ENCODE data around the gene PTPRG.

Gene PTPRG

DNA sequence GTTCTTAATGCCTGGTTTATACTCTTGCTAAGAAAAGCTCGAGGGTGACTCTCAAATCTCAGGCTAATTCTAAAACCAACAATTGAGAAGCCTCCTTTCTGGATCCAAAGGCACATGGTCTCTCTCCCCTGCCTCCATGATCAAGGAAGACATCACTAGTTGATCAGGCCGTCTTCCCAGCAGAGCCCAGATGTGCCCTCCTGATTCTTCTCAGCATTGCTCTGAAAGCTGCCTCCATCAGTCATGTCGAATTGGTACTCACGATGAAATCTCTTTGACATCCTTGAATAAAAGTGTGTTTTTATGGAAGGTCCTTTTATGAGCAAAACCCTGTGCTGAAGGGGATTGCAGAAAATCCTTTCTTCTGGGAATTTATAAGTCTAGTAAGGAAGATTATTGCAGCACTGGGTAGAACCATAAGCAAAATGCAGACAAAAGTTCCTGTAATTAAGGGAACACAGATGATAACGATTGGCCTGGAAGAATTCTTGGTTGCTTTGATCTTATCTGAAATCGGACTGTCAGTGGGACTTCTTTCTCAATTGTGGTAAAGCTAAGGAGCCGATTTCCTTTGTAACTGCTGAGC, 345.9 kb downstream of the PTPRG start:
- no peak for FAIRE-seq

DNA sequence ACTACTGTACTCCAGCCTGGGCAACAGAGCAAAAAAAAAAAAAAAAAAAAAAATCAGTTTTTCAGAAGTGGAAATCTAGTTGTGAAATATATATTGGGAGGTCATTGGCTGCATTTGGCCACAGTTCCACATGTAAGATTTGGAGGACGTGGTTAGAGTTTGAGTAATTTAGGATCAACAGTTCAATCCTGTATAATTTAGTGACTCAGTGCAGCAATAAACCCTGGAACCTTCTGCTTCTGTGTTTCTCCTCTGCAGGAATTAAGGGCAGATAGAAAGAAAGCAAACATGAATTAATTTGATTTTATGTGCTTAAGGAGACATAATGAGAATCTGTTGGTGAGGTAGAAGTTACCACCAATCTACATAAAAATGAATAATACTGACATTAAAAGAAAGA, 347.0 kb downstream of the PTPRG start:
- TF ChIP-seq POLR2AphosphoS5 (IDR thresholded peaks at IDR 0.05; ENCODE audit: low read depth, low read length) (no peak), POLR2A (IDR thresholded peaks at IDR 0.05; ENCODE audit: low read depth, low read length) (no peak), TAF1 (IDR thresholded peaks at IDR 0.05; ENCODE audit: borderline replicate concordance, low read depth, low read length) (no peak)
- no peak for DNase-seq (ENCODE audit: insufficient read length)
- no peak for FAIRE-seq

More for the DNA sequence above, 345.9 kb downstream of the PTPRG start:
- no peak for TF ChIP-seq TAF1 (IDR thresholded peaks at IDR 0.05; ENCODE audit: borderline replicate concordance, low read depth, low read length)
- no peak for TF ChIP-seq POLR2AphosphoS5 (IDR thresholded peaks at IDR 0.05; ENCODE audit: low read depth, low read length)
- no peak for TF ChIP-seq POLR2A (IDR thresholded peaks at IDR 0.05; ENCODE audit: low read depth, low read length)
- DNase-seq (ENCODE audit: insufficient read length), result no peak

DNA sequence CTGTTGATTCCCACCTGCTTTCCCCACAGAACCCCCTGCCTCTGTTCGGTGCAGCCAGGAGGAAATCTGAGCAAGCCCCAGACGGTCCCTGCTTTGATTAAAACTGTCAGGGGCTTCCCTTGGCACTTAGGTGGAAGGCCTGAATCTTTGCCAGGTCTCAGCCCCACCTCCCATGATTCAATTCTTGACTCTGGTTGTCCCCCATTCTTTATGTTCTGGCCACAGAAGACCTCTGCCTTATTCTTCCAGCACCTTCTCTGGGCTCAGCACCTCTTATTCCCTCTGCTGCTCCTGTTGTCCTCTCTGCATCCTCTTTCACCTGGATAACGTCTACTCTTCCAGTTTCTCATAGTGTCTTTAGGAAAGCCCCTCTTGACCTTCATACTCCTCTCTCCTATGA, 349.4 kb downstream of the PTPRG start:
- TF ChIP-seq TAF1 (IDR thresholded peaks at IDR 0.05; ENCODE audit: borderline replicate concordance, low read depth, low read length), result no peak
- no peak for TF ChIP-seq POLR2A (IDR thresholded peaks at IDR 0.05; ENCODE audit: low read depth, low read length)
- TF ChIP-seq POLR2AphosphoS5 (IDR thresholded peaks at IDR 0.05; ENCODE audit: low read depth, low read length), result no peak
- FAIRE-seq, result peak; percentile 5
- no peak for DNase-seq (ENCODE audit: insufficient read length)

DNA sequence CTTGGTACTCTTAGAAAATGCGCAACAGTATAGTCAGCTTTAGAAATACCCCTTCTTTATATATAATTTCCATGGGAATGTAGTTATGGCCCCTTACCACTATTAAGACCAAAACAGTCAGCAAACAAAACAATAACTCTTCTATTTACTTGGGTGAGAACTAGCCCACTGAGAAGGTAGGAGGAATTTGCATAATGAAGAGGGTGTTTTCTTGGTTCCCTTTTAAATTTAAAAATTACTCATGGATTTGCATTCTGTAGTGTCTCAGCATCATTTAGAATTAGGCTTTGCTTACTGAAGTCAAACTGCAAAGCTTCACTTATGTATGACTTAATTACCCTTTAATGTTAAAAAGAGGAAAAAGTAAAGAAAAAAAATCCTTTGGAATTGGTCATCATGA, 350.8 kb downstream of the PTPRG start:
- no peak for DNase-seq (ENCODE audit: insufficient read length)
- TF ChIP-seq TAF1 (IDR thresholded peaks at IDR 0.05; ENCODE audit: borderline replicate concordance, low read depth, low read length) (no peak), POLR2AphosphoS5 (IDR thresholded peaks at IDR 0.05; ENCODE audit: low read depth, low read length) (no peak), POLR2A (IDR thresholded peaks at IDR 0.05; ENCODE audit: low read depth, low read length) (no peak)
- FAIRE-seq, result no peak

DNA sequence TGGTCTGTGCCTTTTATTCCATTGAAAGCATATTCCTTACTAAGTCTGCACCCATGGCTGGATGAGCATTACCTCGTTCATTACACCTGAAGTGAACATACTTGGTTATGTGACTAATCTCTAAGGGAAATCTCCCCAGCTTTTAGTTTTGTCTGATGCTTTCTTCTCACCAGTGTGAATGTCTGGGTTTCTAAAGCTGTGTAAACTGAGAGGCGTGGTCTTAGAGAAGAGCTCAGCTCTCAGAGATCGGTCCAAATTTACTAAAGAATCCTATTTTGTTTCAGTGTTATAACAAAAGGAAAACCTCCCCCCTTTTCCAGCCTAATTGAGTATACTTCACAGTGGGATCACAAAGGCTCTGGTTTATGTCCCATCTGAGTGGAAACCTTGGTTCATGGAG, 352.3 kb downstream of the PTPRG start:
- no peak for FAIRE-seq
- DNase-seq (ENCODE audit: insufficient read length), result no peak
- no peak for TF ChIP-seq POLR2A (IDR thresholded peaks at IDR 0.05; ENCODE audit: low read depth, low read length)
- TF ChIP-seq POLR2AphosphoS5 (IDR thresholded peaks at IDR 0.05; ENCODE audit: low read depth, low read length), result no peak
- no peak for TF ChIP-seq TAF1 (IDR thresholded peaks at IDR 0.05; ENCODE audit: borderline replicate concordance, low read depth, low read length)

DNA sequence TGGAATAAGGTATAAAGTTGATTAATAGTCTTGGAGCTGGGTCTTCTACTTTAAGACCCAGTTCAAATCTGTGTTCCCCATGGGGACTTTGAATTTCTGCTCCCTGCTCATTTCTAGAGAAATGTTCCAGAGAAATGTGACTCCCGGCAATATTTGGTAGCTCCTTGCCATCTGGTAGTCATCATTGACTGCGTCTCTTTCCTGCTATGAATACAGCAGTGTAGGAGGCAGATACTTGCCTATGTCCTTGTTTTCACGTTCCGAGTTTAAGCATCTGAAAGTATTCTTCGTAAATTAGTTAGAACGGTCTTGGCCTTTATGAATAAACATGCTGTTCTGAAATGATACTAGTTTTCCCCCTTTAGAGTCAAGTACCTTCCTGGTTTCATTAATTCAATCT, 352.9 kb downstream of the PTPRG start:
- TF ChIP-seq POLR2AphosphoS5 (IDR thresholded peaks at IDR 0.05; ENCODE audit: low read depth, low read length) (no peak), POLR2A (IDR thresholded peaks at IDR 0.05; ENCODE audit: low read depth, low read length) (no peak), TAF1 (IDR thresholded peaks at IDR 0.05; ENCODE audit: borderline replicate concordance, low read depth, low read length) (no peak)
- no peak for FAIRE-seq
- DNase-seq (ENCODE audit: insufficient read length), result no peak

DNA sequence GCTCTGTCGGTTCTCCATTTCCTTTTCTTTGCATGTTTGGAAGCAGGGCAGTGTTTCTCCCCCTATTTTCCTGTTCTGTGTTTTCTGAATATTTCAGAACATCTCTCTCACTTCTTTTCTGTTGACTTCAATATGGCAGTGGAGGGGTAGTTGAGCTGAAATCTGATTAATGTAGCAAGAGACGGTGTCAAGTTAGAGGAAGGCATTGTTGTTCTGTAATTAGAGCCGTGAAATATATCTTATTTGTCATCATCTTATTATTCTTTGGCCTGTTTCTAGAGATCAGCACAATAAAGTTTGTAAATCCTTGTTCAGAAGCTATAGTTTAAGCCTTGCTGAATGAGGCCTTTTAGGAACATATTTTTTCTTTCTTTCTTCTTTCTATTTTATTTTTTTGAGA, 353.9 kb downstream of the PTPRG start:
- DNase-seq (ENCODE audit: insufficient read length) (no peak), FAIRE-seq (no peak)
- TF ChIP-seq POLR2A (IDR thresholded peaks at IDR 0.05; ENCODE audit: low read depth, low read length) (no peak), POLR2AphosphoS5 (IDR thresholded peaks at IDR 0.05; ENCODE audit: low read depth, low read length) (no peak), TAF1 (IDR thresholded peaks at IDR 0.05; ENCODE audit: borderline replicate concordance, low read depth, low read length) (no peak)

DNA sequence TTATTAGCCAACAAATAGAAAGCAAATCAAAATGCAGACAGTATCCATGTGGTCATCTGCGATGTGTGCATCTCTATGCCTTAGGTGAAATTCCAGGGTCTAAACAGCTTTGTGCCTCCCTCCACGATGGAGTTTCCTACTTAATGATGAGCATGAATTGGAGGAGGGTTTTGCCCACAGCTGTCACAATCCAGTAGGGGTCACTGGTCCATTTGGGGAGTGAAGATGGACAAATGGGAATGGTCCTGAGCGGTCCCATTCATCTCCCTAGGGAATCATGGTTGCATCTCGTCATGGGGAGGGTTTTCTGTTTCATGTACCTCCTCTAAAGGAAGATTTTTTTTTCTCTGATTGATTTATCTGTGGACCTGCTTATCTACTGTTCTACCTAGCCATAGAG, 358.0 kb downstream of the PTPRG start:
- FAIRE-seq, result no peak
- TF ChIP-seq POLR2A (IDR thresholded peaks at IDR 0.05; ENCODE audit: low read depth, low read length) (no peak), TAF1 (IDR thresholded peaks at IDR 0.05; ENCODE audit: borderline replicate concordance, low read depth, low read length) (no peak), POLR2AphosphoS5 (IDR thresholded peaks at IDR 0.05; ENCODE audit: low read depth, low read length) (no peak)
- no peak for DNase-seq (ENCODE audit: insufficient read length)

DNA sequence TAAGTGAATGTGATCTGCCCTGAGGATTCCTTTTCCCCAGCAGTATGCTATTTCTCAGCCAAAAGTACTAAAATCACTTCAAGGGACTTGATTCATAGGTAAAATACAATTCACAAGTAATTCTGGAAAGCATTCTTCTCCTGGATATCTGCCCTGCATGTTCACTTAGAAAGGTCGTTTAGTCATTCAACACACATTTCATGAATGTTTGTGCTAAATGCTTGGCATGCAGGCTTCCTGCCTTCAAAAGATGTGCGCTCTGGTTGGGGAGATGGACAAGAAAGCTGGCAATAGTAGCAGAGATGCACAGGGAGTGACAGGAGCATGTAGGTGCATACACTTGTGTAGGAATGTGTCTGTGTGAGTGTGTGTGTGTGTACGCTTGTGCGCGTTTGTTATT, 360.7 kb downstream of the PTPRG start:
- DNase-seq (ENCODE audit: insufficient read length), result no peak
- no peak for TF ChIP-seq POLR2AphosphoS5 (IDR thresholded peaks at IDR 0.05; ENCODE audit: low read depth, low read length)
- TF ChIP-seq TAF1 (IDR thresholded peaks at IDR 0.05; ENCODE audit: borderline replicate concordance, low read depth, low read length), result no peak
- no peak for TF ChIP-seq POLR2A (IDR thresholded peaks at IDR 0.05; ENCODE audit: low read depth, low read length)
- no peak for FAIRE-seq

DNA sequence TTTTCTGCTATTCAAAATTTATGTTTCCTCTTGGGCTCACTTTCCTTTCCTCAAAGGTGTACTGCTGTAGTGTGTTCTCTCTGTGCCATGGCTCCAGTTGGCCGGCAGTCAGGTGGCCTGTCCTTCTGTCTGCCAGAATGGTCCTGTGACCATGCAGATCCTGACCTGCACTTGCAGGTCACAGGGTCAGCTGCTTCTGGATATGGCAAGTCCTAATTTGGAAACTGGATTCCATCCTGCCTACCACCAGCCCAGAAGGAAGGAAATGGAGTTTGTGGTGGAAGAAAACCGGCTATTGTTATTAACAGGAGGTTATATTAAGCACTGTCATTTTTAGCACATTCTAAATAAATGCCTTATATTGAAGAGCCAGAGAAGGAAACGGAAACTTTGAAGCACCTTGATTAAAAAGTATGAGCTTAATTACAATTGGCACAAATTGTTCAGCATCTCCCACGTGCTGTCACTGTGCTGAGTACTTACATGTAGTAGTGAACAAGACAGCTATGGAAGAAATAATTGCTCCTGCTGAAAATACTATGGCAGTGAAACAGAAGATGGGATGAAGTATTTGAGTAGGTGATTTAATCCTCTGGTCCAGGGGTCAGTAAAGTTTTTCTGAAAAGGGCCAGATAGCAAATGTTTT, 362.8 kb downstream of the PTPRG start:
- FAIRE-seq (no peak), DNase-seq (ENCODE audit: insufficient read length) (no peak)
- TF ChIP-seq TAF1 (IDR thresholded peaks at IDR 0.05; ENCODE audit: borderline replicate concordance, low read depth, low read length) (no peak), POLR2A (IDR thresholded peaks at IDR 0.05; ENCODE audit: low read depth, low read length) (no peak), POLR2AphosphoS5 (IDR thresholded peaks at IDR 0.05; ENCODE audit: low read depth, low read length) (no peak)

DNA sequence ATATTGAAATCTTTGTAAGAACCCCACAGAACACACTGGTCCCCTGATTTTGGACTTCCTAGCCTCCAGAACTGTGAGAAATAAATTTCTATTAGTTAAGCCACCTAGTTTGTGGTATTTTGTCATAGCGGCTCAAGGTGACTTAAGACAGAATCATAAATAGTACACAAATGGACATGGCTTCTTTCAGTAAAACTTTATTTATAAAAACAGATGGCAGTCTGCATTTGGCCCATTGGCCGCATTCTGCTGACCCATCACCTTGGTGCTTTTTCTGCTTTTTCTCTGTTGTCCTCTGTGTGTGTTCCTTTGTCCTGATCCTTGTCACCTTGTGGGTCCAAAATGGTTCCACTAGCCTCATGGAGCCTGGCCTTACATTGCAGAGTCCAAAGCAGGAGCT, 363.6 kb downstream of the PTPRG start:
- no peak for FAIRE-seq
- no peak for DNase-seq (ENCODE audit: insufficient read length)
- no peak for TF ChIP-seq POLR2A (IDR thresholded peaks at IDR 0.05; ENCODE audit: low read depth, low read length)
- no peak for TF ChIP-seq TAF1 (IDR thresholded peaks at IDR 0.05; ENCODE audit: borderline replicate concordance, low read depth, low read length)
- TF ChIP-seq POLR2AphosphoS5 (IDR thresholded peaks at IDR 0.05; ENCODE audit: low read depth, low read length), result no peak

DNA sequence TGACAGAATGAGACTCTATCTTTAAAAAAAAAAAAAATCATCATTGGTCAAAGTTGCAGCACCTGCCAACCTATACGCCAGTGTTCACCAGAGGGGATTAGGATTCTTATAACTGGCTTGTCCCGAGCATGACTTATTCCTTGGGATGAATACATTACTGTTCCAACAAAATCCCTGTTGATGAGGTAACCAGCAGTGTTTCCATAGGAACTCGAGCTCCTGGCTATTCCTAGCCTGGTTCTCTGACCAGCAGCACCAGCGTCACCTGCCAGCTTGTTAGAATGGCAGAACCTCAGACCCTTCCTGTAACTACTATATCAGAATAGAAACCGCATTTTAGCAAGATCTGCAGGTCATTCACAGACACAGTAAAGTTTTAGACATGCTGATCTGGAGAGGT, 364.4 kb downstream of the PTPRG start:
- DNase-seq (ENCODE audit: insufficient read length), result no peak
- TF ChIP-seq TAF1 (IDR thresholded peaks at IDR 0.05; ENCODE audit: borderline replicate concordance, low read depth, low read length) (no peak), POLR2A (IDR thresholded peaks at IDR 0.05; ENCODE audit: low read depth, low read length) (no peak), POLR2AphosphoS5 (IDR thresholded peaks at IDR 0.05; ENCODE audit: low read depth, low read length) (no peak)
- FAIRE-seq, result no peak
